NCI-H1930 (cell line): ENCODE data around the gene TMEM256.

Experiments used
- DNase-seq, 2 experiments: peaks; one replicate each; lab custom pipeline; 2025; lab: John Stamatoyannopoulos, UW

The TMEM256 gene

GRCh38 chr17:7403977-7404736, at the start of gene TMEM256:
TSS of gene TMEM256 (minus strand) at chr17:7404097. CDS start at chr17:7404084, 13 bp downstream.
- DNase-seq: peak; percentile 98 to 99

- no peak for DNase-seq
These were observed 44.6 kb upstream of the TMEM256 start for GRCh38 chr17:7448461-7448860.

- DNase-seq: no peak
These were observed 41.7 kb upstream of the TMEM256 start for GRCh38 chr17:7445619-7445968.

GRCh38 chr17:7444682-7445618, 41.1 kb upstream of the TMEM256 start, which contains the start of gene CHRNB1:
TSS of gene CHRNB1 (plus strand) at chr17:7445061. CDS start at chr17:7445128, 67 bp downstream.
- no peak for DNase-seq

- DNase-seq: no peak
These were observed 39.9 kb upstream of the TMEM256 start for GRCh38 chr17:7443499-7444485.

GRCh38 chr17:7442142-7442541, 38.2 kb upstream of the TMEM256 start:
- DNase-seq: no peak

- no peak for DNase-seq
These were observed 37.4 kb upstream of the TMEM256 start for GRCh38 chr17:7441266-7441665.

- no peak for DNase-seq
These were observed 36.9 kb upstream of the TMEM256 start for GRCh38 chr17:7440834-7441195.

- DNase-seq: peak; percentile 14 to 57
These were observed 36.4 kb upstream of the TMEM256 start for GRCh38 chr17:7440113-7440833.

- DNase-seq: no peak
These were observed 35.7 kb upstream of the TMEM256 start, which contains the start of gene FGF11 for GRCh38 chr17:7439462-7440112. TSS of gene FGF11 (plus strand) at chr17:7439512. CDS start at chr17:7439621, 109 bp downstream.

GRCh38 chr17:7438656-7439460, 35.0 kb upstream of the TMEM256 start:
- no peak for DNase-seq

GRCh38 chr17:7437950-7438614, 34.2 kb upstream of the TMEM256 start:
- DNase-seq: no peak

GRCh38 chr17:7437369-7437863, 33.5 kb upstream of the TMEM256 start:
- no peak for DNase-seq

GRCh38 chr17:7436556-7437368, 32.9 kb upstream of the TMEM256 start:
- DNase-seq: peak; percentile 83 to 92

GRCh38 chr17:7435676-7436555, 32.0 kb upstream of the TMEM256 start:
- DNase-seq: peak; percentile 34 to 43

GRCh38 chr17:7432296-7432695, 28.4 kb upstream of the TMEM256 start:
- no peak for DNase-seq

GRCh38 chr17:7431231-7431630, 27.3 kb upstream of the TMEM256 start:
- no peak for DNase-seq
